Stimulated activated CD4-positive, alpha-beta T cell treated with anti-CD3 and anti-CD28 coated beads, Interleukin-1b, Interleukin-23, amount 100 ng/mL, for 4 hours (primary cell): ENCODE data around the gene CDKAL1.
"Not testable (repeated sequence)": the region's sequence is repeated elsewhere in the genome, so short reads cannot be mapped to it uniquely, and the experiment has no call there.

Experiments
- DNase-seq, 2 donors: peaks; one replicate each; pipeline ENCODE4 v3.0.0-alpha.2; 2020; ENCODE audit warnings: low read depth in 2 of 2

CDKAL1 gene

GRCh38 chr6:20797597-20797996, 263.3 kb downstream of the CDKAL1 start:
- no peak for DNase-seq

GRCh38 chr6:20800229-20800628, 266.0 kb downstream of the CDKAL1 start:
- no peak for DNase-seq

GRCh38 chr6:20800653-20801052, 266.4 kb downstream of the CDKAL1 start:
- DNase-seq: no peak

GRCh38 chr6:20801595-20801994, 267.3 kb downstream of the CDKAL1 start:
- DNase-seq: no peak

GRCh38 chr6:20802596-20802995, 268.3 kb downstream of the CDKAL1 start:
- DNase-seq: no peak

GRCh38 chr6:20805021-20805420, 270.8 kb downstream of the CDKAL1 start:
- DNase-seq: no peak

GRCh38 chr6:20806669-20807068, 272.4 kb downstream of the CDKAL1 start:
- no peak for DNase-seq

- no peak for DNase-seq
Observed at GRCh38 chr6:20808439-20808838, 274.2 kb downstream of the CDKAL1 start.

- DNase-seq: no peak
Observed at GRCh38 chr6:20808924-20809323, 274.7 kb downstream of the CDKAL1 start.

GRCh38 chr6:20810727-20811108, 276.5 kb downstream of the CDKAL1 start:
- DNase-seq: no peak

GRCh38 chr6:20811109-20811761, 277.0 kb downstream of the CDKAL1 start:
- DNase-seq: no peak

GRCh38 chr6:20812776-20813175, 278.5 kb downstream of the CDKAL1 start:
- DNase-seq: no peak

- DNase-seq: no peak
Observed at GRCh38 chr6:20814494-20814893, 280.2 kb downstream of the CDKAL1 start.

- DNase-seq: no peak
Observed at GRCh38 chr6:20816126-20816525, 281.9 kb downstream of the CDKAL1 start.

- no peak for DNase-seq
Observed at GRCh38 chr6:20817806-20818320, 283.6 kb downstream of the CDKAL1 start.

- no peak for DNase-seq
Observed at GRCh38 chr6:20819774-20820400, 285.6 kb downstream of the CDKAL1 start.

GRCh38 chr6:20826378-20826777, 292.1 kb downstream of the CDKAL1 start:
- DNase-seq: no peak

- DNase-seq: no peak
Observed at GRCh38 chr6:20827798-20828197, 293.5 kb downstream of the CDKAL1 start.

GRCh38 chr6:20830576-20830975, 296.3 kb downstream of the CDKAL1 start:
- no peak for DNase-seq

- not testable (repeated sequence) for DNase-seq
Observed at GRCh38 chr6:20831251-20831650, 297.0 kb downstream of the CDKAL1 start.

- DNase-seq: no peak
Observed at GRCh38 chr6:20833881-20834515, 299.7 kb downstream of the CDKAL1 start.

- no peak for DNase-seq
Observed at GRCh38 chr6:20835315-20836010, 301.2 kb downstream of the CDKAL1 start.
